Measurements from ENCODE around the gene RPAP3. TPM values are rescaled to one million over a fixed set of nuclear protein-coding genes. Genes with fewer than 3 reads are reported as not detected.

RPAP3 gene
- polyA plus RNA-seq, 3 donors, result 9.6 to 20.6 (median 19.0) TPM

- intact Hi-C loops (cut with micrococcal nuclease), result no loop called here
- Histone ChIP-seq H3K27ac (ENCODE audit: low read depth in 1 of 2, low read length in 2 of 2) (no peak overlapping the region), H3K9ac (ENCODE audit: insufficient read depth, low read length, poor library complexity, severe bottlenecking) (no peak overlapping the region), H4K20me1 (ENCODE audit: insufficient read depth, low read length) (no peaks in the 10 kb centered on the region), H3K79me2 (ENCODE audit: insufficient read depth, low read length) (no peaks in the 10 kb centered on the region), H2AFZ (ENCODE audit: insufficient read depth, low read depth, low read length, poor library complexity, severe bottlenecking) (no peak overlapping the region), H3K27me3 (ENCODE audit: control insufficient read depth in 2 of 2, insufficient read depth in 2 of 2, low read length in 2 of 2) (no peaks in the 10 kb centered on the region), H3K36me3 (replicated peaks in 1 of 2; ENCODE audit: control insufficient read depth in 1 of 2, insufficient read depth in 2 of 2, low read length in 2 of 2) (peaks cover 0 to 7% of the 10 kb centered on the region in 2 donors), H3K9me3 (replicated peaks in 1 of 2; ENCODE audit: control insufficient read depth in 1 of 2, insufficient read depth in 1 of 2, low read length in 2 of 2) (no peaks in the 10 kb centered on the region), H3K4me1 (ENCODE audit: control insufficient read depth in 1 of 2, insufficient read depth in 2 of 2, low read length in 2 of 2) (peaks cover 22 to 29% of the 10 kb centered on the region in 2 donors), H3K4me2 (replicated peaks; ENCODE audit: extremely low read depth, low read length, poor library complexity, severe bottlenecking) (peak overlapping the region; percentile 4), H3K4me3 (replicated peaks in 1 of 3; ENCODE audit: low read depth in 2 of 3, low read length in 3 of 3) (no peak overlapping the region)
- DNase-seq, result peak in 2 of 3 donors; percentile 14 to 39
- peak overlapping the region in 1 of 2 donors; percentile 56 for H3K4me3 Mint-ChIP-seq
- no peak for TF ChIP-seq CTCF (IDR thresholded peaks at IDR 0.05)
- H3K27ac Mint-ChIP-seq, result peak overlapping the region in 2 of 7 donors; percentile 10 to 43
- no peaks in the 10 kb centered on the region for H3K9me3 Mint-ChIP-seq
- H3K27me3 Mint-ChIP-seq (ENCODE audit: low read depth in 3 of 3), result peaks cover 1 to 6% (median 5%) of the 10 kb centered on the region in 3 donors
- no CpG with 5 or more reads among the region's 2 CpGs for WGBS (ENCODE audit: insufficient coverage)
- peaks cover 30% of the 10 kb centered on the region for H3K4me1 Mint-ChIP-seq
- H3K36me3 Mint-ChIP-seq, result peaks cover 6 to 11% of the 10 kb centered on the region in 2 donors
These were observed 26.7 kb upstream of the RPAP3 start for GRCh38 chr12:47732504-47732903.

- no peak for TF ChIP-seq CTCF (IDR thresholded peaks at IDR 0.05)
- intact Hi-C loops (cut with micrococcal nuclease), result no loop called here
- no peaks in the 10 kb centered on the region for H4K20me1 ChIP-seq (ENCODE audit: insufficient read depth, low read length)
- H3K27ac ChIP-seq (ENCODE audit: low read depth in 1 of 2, low read length in 2 of 2), result no peak overlapping the region
- H3K9ac ChIP-seq (ENCODE audit: insufficient read depth, low read length, poor library complexity, severe bottlenecking), result no peak overlapping the region
- no peaks in the 10 kb centered on the region for H3K9me3 ChIP-seq (replicated peaks in 1 of 2; ENCODE audit: control insufficient read depth in 1 of 2, insufficient read depth in 1 of 2, low read length in 2 of 2)
- H3K36me3 ChIP-seq (replicated peaks in 1 of 2; ENCODE audit: control insufficient read depth in 1 of 2, insufficient read depth in 2 of 2, low read length in 2 of 2), result peaks cover 0 to 7% of the 10 kb centered on the region in 2 donors
- H2AFZ ChIP-seq (ENCODE audit: insufficient read depth, low read depth, low read length, poor library complexity, severe bottlenecking), result no peak overlapping the region
- H3K27me3 ChIP-seq (ENCODE audit: control insufficient read depth in 2 of 2, insufficient read depth in 2 of 2, low read length in 2 of 2), result no peaks in the 10 kb centered on the region
- H3K9me3 Mint-ChIP-seq, result no peaks in the 10 kb centered on the region
- 90% methylated on average over 3 of the region's 5 CpGs for WGBS (ENCODE audit: insufficient coverage)
- peaks cover 1 to 6% (median 4%) of the 10 kb centered on the region in 3 donors for H3K27me3 Mint-ChIP-seq (ENCODE audit: low read depth in 3 of 3)
- H3K4me1 Mint-ChIP-seq, result peaks cover 28% of the 10 kb centered on the region
- no peak overlapping the region for H3K4me3 Mint-ChIP-seq
- H3K4me2 ChIP-seq (replicated peaks; ENCODE audit: extremely low read depth, low read length, poor library complexity, severe bottlenecking), result no peak overlapping the region
- DNase-seq, result no peak
- peak overlapping the region in 1 of 7 donors; percentile 20 for H3K27ac Mint-ChIP-seq
- peaks cover 22 to 32% of the 10 kb centered on the region in 2 donors for H3K4me1 ChIP-seq (ENCODE audit: control insufficient read depth in 1 of 2, insufficient read depth in 2 of 2, low read length in 2 of 2)
- H3K79me2 ChIP-seq (ENCODE audit: insufficient read depth, low read length), result no peaks in the 10 kb centered on the region
- H3K4me3 ChIP-seq (replicated peaks in 1 of 3; ENCODE audit: low read depth in 2 of 3, low read length in 3 of 3), result no peak overlapping the region
- peaks cover 6 to 11% of the 10 kb centered on the region in 2 donors for H3K36me3 Mint-ChIP-seq
These were observed 25.9 kb upstream of the RPAP3 start for GRCh38 chr12:47731723-47732122.
